ENCODE measurements around the gene PF4V1. TPM values are rescaled to one million over a fixed set of nuclear protein-coding genes. Genes with fewer than 3 reads are reported as not detected.

The PF4V1 gene
- total and polyA plus RNA-seq, 2 of the 13 experiments (the other 11 are each of a cell fraction or from before 2014, with no cell fraction given) = not detected

GRCh38 chr4:73891739-73892405, 38.8 kb downstream of the PF4V1 start:
- H3K27ac ChIP-seq (ENCODE audit: extremely low read length, insufficient read depth, low read length) = no peak overlapping the region
- no peaks in the 10 kb centered on the region for H3K9me3 ChIP-seq (ENCODE audit: low read length)
- no peaks in the 10 kb centered on the region for H3K36me3 ChIP-seq (replicated peaks in 1 of 2; ENCODE audit: control insufficient read depth in 1 of 2, insufficient read depth in 2 of 2, low read length in 2 of 2)
- H3K4me1 ChIP-seq (ENCODE audit: insufficient read depth, low read length) = no peaks in the 10 kb centered on the region
- ChIA-PET CTCF (ENCODE audit: low intra/inter-chr PET ratio, low total read pairs) (no interaction called here), POLR2A (no interaction called here)
- no peak overlapping the region for H3K9ac ChIP-seq (ENCODE audit: insufficient read depth, low read depth, low read length)
- H3K4me2 ChIP-seq (ENCODE audit: low read depth, low read length) = no peak overlapping the region
- no peak for FAIRE-seq
- intact Hi-C loops (cut with micrococcal nuclease; ENCODE audit: unreplicated experiment) = no loop called here
- H4K20me1 ChIP-seq (ENCODE audit: insufficient read depth, low read length) = no peaks in the 10 kb centered on the region
- no peaks in the 10 kb centered on the region for H3K79me2 ChIP-seq (ENCODE audit: insufficient read depth, low read length)
- no TSS peak for BruUV-seq (replicated peaks)
- ATAC-seq = no peak
- no peak overlapping the region for H3K4me3 ChIP-seq (replicated peaks in 1 of 3; ENCODE audit: insufficient read depth in 1 of 3, low read depth in 2 of 3, low read length in 3 of 3)
- whole genome bisulfite sequencing (ENCODE audit: low lambda C conversion rate) = 40% methylated on average over 1 of the region's 1 CpG
- in situ Hi-C loops (cut with HindIII; ENCODE audit: extremely low pct_ligation_motif_present, low pct_unique_long_range_greater_than_20kb) = no loop called here
- DNase-seq (ENCODE audit: low spot score) = no peak
- no peak overlapping the region for H2AFZ ChIP-seq (ENCODE audit: low read length)
- TF ChIP-seq ZNF256 (CRISPR knock-in tag; conservative IDR thresholded peaks at IDR 0.05) = no peak
- no peak for TF ChIP-seq BCL6 (CRISPR knock-in tag; IDR thresholded peaks at IDR 0.05)
- TF ChIP-seq ARID3A (IDR thresholded peaks at IDR 0.05; ENCODE audit: low read depth, low read length) = no peak
- TF ChIP-seq MXD1 (CRISPR knock-in tag; IDR thresholded peaks at IDR 0.05) = no peak
- no peak for TF ChIP-seq EZH2 (conservative IDR thresholded peaks at IDR 0.05; ENCODE audit: low read depth, low read length)
- no peak for TF ChIP-seq ELF4 (CRISPR knock-in tag; IDR thresholded peaks at IDR 0.05; ENCODE audit: borderline replicate concordance)
- no peak for TF ChIP-seq ZNF318 (CRISPR knock-in tag; IDR thresholded peaks at IDR 0.05)
- TF ChIP-seq ESRRA (CRISPR knock-in tag; IDR thresholded peaks at IDR 0.05; ENCODE audit: low read depth) = no peak
- H3K27me3 ChIP-seq (ENCODE audit: control insufficient read depth in 1 of 2, insufficient read depth in 2 of 2, low read length in 2 of 2) = no peaks in the 10 kb centered on the region
